NOMO-1 treated with dmso at 0.1 percent for 144 hours (cell line): ENCODE data around the gene ODC1.
A peak's percentile ranks its signal among the peaks of the same experiment; 100 is the strongest.

Experiments
- DNase-seq: peaks from one replicate; lab custom pipeline; 2025; ENCODE audit not compliant: unreplicated experiment; lab: John Stamatoyannopoulos, UW

The ODC1 gene

DNA sequence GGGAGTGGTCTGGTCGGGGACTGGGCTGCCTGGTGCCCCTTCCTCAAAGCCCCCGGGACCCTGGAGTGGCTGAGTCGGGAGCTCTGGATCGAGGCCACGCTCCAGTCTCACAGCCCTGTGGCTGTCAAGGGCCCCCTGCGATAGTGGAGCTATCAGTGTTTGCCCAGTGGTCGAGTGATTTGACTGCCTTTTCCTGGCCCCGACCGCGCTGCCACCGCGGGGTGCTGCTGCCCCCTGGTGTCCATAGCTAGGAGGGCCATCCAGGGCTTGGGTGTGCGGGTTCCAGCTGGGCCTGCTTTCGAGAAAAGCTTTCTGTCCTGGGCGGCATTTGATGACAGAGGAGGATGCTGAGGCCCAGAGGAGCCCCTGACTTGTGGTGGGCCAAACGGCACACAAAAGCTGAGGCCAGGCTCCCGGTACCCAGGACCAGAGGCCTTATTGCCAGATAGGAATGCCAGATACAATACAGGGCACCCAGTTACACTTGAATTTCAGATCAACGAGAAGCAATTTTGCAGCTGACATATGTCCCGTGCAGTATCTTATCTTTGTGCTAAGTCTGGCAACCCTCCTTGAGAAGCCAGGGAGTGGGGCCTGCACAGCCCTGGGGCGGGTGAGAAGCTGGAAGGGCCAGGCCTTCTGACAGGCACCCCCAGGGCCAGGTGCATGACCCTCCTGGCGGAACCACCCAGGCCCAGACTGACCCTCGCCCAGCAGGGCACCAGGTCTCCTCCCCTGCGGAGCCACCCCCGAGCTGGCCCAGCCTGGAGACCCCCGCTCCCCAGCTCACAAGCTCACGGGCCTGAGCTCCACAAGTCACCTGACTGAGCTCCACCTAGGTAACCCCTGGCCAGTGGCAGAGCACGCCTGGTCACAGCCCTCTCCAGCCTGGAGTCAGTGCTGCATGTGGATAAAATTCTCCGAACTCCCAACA, 13.0 kb downstream of the ODC1 start:
- DNase-seq, result peak; percentile 66

DNA sequence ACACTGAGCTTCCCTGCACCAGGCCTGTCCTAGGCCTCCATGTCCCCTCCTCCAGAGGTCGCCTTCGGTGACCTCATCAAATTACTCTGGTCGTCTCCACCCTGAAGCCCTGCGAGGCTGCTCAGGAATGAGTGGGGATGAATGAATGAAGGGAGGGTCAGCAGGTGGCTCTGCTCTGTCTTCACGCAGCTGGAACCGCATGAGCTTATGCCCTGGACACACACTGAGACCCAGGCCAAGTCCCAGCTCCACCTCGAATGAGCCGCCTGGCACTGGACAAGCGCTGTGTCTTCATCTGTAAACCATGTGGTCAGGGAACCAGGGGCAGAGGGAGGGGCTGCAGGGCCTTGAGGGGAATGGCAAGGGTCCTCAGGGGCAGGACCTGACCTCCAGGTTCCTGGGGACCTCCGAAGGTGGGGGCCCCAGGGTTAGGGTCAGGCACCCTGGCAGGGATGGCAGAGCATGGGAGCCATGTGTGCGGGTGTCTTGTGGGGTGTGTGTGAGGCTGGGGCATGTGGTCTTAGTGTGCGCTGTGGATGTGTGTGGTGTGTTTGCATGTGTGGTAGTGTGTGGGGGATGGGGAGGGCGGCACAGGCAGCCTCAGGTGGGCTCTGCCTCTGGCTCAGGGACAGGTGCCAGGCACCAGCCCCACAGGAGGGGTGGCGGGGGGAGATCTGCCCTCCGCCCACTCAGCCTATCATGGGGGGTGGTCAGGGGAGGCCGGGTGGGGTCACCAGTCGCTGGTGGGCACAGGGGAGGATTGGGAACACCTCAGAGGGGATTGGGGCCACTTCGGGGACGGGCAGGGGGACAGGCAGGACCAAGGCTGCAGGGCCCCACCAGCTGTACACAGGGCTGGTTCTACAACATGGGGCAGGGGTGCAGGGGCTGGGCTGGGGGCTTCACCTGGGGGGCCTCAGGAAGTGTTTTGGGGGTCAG, 13.9 kb downstream of the ODC1 start:
- DNase-seq, result no peak

DNA sequence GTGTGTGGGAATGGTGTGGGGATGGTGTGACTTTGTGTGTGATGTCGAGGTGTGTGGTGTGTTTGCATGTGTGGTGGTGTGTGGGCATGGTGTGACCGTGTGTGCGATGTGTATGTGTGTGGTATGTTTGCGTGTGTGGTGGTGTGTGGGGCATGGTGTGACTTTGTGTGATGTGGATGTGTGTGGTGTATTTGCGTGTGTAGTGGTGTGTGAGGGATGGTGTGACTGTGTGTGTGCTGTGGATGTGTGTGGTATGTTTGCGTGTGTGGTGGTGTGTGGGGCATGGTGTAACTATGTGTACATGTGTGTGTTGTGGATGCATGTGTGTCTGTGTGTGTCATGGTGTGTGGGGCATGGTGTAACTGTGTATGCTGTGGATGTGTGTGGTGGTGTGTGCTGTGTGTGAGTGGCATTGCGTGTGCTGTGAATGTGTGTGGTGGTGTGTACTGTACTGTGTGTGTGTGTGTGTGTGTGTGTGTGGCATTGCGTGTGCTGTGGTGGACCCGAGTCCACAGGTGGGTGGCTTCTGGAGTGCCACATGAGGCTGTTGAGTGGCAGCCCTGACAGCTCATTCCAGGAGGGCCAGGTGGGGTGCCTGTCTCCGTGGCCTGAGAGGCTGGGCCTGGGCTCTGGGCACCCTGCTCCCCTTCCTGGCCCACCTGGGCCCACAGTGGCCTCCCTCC, 14.7 kb downstream of the ODC1 start:
- DNase-seq, result no peak

DNA sequence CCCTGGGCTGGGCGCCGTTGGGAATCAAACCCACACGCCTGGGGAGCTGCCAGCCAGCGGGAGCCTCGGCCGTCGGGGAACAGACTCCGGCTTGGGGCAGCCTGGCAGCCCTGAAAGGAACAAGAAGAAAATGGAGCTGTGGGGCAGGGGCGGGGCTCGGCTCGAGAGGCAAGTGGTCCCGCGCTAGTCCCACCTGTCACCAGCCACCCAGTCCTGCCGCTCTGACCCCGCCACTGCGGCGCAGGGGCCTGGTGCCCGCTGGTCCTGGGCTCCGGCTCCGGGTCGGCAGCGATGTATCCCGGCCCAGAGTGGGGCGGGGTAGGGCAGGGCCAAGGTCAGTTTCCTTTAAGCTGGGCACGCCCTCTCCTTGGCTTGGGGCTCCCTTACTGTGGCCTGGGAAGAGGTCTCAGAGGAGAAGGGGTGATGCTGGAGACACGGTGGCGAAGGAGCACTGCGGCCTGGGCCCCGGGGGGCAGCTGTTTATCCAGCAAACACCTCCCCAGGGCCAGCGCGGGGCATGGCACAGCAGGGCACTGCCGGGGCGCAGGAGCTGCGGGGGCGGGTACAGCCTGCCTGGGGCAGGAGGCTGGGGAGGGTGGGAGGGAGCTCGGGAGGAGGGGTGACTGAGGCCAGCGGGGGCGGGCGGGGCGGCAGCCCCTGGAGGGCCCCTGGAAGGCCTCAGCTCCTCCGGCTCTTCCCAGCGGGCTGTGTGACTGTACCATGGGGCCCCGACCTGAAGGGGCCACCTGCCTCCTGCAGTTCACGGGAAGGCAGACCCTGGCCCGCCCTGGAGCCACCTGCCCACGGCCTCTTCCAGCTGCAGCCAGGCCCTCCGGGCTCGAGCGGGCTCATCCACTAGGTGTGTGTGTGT, 15.6 kb downstream of the ODC1 start:
- DNase-seq, result no peak

DNA sequence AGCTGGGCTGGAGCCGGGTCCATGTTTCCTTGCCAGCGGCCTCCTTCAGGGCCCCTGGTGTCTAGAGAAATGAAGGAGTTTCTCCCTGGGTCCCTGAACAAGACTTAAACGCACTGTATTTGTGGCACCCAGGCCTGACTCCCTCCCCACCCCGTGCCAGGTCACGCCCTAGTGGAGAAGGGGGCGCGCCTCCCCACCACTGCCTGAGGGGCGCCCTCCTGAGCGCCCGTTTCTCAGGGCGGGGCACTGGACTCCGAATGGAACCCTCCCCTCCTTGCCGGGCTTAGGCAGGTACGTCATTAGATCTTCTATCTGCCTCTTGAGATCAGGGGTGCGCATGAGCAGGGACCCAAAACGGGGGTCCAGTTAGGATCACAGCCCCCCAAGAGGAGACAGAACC, 16.3 kb downstream of the ODC1 start:
- no peak for DNase-seq

DNA sequence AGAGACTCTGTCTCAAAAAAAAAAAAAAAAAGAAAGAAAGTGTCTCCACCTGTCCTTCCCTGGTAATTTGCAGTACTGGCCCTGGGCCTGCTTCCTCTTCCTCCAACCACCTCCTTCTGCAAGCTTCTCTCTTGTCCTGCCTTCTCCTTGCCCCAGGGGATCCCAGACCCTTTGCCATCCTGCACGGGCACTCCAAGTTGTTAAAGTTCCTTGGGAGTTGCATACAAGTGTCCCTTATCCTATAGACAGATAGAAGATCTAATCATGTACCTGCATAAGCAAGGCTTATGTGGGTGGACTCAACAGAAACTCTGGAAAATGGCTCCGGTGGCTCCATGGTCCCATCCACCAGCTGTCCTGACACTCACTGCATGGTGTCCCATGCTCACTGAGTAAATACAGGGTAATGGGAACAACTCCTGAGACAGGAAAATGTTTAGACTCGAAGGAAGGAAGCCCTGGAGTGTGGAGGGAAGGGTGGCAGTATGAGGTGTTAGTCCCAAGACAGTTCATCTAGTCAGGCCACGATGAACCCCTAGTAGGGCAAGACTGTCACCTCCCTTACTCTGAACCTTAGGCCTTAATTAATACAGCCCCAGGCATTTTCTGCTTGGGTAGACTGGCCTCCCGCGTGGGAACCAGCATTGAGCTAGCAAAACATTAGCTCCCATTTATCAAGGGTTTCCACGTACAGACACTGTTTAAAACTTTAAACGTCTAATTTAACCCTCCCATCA, 17.1 kb downstream of the ODC1 start:
- DNase-seq, result no peak

DNA sequence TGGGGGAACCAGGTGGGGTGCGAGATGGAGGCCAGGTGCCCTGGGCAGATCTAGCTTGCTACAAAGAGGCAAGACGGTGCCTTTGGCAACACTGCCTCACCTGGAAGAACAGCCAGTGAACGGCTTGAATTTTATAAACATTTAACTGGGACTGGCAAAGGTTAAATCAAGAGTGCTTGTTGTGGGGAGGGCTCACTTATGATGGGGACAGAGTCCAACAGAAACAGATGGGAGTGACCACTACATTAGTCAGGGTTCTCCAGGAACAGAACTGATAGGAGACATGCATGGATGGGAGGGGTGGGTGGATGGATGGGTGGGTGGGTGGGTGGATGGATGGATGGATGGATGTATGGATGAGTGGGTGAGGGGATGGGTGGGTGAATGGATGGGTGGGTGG, 19.2 kb downstream of the ODC1 start:
- no peak for DNase-seq

DNA sequence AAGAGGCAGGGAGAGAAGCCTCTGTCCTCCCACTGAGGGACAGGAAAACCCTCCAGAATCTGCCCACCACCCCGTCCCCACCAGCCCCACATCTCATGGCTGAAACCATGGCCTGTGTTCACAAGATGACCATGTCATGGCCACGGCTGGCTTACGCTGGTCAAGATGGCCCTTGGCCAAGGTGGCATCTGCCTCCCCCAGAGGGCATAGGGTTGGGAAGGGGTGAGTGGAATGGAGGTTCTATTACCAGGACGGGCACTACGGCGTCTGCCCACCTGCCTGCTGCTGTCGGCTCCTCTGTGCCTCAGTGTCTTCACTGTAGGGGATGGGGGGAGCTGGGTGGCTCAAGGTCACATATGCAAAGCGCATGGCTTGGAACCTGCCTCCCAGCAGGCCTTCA, 19.8 kb downstream of the ODC1 start:
- no peak for DNase-seq

DNA sequence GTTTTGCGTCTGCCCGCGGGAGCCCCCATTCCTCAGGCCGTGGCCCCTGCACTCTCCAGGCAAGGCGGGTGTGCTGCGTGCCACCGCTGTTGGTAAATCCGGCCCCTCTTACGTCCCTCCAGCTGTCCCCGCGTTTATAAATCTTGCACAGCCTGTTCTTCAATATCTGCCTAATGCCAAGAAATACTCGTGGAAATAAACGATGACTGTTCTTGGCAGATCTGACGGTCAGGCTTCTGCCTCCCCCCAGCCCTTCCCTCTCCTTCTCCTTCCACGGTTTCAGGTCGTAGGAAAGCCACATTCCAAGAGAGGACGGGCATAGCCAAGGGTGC, 20.5 kb downstream of the ODC1 start:
- no peak for DNase-seq

DNA sequence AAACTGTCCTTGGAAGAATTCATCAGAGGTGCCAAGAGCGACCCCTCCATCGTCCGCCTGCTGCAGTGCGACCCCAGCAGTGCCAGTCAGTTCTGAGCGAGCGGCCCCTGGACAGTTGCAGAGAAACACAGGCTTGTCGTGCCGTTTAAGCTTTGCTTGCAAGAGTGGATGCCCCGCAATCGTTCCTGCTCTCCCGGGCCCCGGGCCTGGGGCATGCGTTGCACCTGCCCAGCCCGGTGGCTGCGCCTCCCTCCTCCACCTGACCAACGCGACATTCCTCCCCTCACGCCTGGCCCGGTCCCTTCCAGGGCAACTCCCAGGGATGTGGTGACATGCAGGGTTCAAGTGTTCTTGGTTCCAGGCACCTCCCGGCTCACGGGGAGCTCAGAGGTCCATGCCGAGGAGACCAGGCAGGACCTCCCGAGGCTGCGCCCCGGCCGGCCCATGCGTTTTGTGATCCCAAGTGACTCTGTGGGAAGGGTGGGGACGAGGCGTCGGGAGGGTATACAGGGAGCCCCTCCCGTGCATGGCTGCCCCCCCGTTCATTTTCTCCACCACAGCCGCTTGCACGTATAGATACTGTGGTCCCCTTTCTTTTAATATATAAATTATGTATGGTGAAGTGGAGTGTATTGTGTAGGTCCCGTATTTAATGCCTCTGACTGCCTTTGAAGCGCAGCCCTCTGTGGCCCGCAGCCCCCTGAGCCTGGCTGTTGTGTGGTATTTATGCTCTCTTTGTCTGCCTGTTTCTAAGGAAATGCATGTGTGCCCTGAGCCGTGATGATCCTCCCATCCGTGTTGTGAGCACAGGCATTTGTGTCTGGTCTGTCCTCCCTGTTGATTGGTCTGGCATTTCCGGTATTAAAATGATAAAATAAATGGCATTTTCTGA, 21.2 kb downstream of the ODC1 start:
- no peak for DNase-seq

DNA sequence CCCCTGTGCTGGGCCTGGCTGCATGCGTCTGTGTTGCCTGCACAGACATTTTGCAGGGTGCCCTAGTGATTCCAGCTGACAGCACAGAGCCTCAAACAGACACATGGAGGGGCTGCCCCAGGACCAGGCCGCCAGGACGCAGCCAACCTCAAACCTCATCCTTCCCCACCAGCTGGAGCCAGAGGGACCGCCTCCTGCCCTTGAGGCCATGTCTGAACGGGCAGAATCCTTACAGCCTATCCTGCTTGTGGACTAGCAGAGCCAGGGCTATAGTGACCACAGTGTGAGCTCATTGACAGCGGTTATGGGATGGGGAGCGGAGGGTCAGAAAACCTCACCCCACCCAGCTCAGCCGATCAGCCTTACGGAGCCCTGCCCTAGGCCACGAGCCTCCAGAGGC, 22.4 kb downstream of the ODC1 start:
- DNase-seq, result no peak

DNA sequence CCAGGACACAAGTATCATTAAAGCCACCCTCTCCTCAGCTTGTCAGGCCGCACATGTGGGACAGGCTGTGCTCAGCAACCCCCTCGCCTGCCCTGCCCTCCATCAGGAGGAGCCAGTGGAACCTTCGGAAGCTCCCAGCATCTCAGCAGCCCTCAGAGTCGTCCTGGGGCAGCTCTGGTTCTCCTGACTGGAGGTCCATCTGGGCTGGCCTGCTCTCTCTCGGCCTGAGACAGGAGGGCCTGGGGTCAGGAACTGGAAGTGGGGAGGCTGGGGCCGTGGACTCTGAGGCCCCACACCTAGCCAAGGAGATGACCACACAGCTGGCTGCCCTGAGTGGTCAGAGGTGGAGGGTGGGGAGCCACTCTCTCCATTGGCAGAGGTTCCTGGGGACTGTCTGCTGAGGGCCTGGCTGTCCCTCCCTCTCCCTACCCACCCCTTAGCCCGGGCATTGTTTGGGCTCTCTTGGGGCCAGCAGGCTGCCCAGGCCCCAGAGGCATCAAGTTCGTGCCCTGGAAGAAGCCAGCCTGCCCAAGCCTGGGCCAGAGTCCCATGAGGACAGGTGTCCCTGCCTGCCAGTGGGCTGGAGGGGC, 23.1 kb downstream of the ODC1 start:
- DNase-seq, result no peak

DNA sequence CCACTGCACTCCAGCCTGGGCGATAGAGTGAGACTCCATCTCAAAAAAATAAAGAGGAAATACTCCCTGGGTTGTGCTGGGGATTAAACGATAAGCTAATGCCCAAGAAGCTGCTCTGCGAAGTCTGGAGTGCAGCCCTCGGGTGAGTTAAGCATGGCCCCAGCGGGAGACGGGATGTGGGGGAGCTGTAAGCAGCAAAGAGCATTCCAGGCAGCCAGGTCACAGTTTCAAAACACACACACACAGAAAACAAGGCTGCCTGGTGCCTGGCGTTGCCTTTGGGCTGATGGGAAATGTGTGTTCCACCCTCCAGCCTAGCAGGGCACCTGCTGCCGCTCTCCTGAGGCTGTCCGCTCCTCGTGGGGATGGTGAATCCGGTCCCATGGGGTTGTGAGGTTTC, 24.1 kb downstream of the ODC1 start:
- no peak for DNase-seq

DNA sequence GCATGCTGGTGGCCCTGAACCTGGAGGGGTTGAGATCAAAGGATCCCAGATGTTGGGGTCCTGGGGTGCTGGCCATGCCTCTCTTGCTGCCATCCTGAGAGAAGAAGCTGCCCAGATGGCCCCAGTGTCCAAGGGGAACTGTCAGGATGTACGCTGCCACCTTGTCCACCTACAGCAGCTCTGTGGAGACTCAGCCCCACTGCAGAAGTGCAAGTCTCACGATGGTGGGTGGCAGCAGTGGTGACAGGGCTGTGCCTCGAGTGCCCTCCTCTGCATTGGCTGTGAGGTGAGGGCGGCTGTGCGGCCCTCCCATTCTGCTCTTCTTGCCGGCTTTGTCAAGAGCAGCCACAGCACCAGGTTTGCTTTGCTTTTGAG, 24.7 kb downstream of the ODC1 start:
- DNase-seq, result no peak

DNA sequence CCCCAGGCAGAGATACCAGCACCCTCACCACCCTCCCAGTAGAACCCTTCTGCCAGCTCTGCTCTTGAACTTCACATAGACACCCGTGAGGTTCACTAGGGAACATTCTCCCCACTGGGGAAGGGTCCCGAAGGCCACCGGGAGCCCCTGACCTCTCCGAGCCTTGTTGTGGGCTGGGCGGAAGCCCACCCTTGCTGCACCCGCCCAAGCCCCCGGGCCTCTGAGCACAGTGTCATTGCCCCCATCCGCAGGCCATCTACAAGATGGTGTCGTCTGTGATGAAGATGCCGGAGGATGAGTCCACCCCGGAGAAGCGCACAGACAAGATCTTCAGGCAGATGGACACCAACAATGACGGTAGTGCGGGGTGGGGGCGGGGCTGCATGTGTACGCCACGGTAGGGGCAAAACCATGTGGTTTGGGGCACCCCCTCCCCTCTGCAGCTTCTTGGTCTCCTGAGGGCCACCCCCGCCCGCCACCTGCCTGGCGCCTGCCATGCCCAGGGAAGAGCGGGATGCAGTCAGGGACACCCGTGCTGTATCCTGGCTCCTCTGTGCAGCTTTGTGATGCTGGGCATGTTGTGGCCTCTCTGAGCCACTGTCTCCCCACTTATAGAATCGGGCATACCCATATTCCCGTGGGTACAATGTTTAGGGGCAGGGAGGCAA, 25.3 kb downstream of the ODC1 start:
- no peak for DNase-seq

DNA sequence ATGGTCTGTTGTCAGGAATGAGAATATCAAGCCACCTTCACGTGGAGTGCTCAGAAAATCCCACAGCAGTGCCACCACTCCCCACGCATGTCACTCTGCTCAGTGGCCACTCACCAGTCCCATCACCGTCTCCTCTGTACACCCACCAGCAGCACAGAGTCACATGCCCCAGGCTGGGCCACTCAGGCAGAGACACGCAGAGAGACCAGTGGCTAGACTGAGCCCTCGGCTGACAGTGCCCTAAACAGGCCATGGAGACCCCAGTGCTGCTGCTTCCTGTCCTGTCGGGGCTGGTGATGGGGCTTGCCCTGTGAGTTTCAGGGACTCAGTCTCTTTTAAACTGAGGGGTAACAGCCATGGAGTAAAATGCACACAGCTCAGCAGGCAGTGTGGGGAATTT, 25.9 kb downstream of the ODC1 start:
- DNase-seq, result no peak

DNA sequence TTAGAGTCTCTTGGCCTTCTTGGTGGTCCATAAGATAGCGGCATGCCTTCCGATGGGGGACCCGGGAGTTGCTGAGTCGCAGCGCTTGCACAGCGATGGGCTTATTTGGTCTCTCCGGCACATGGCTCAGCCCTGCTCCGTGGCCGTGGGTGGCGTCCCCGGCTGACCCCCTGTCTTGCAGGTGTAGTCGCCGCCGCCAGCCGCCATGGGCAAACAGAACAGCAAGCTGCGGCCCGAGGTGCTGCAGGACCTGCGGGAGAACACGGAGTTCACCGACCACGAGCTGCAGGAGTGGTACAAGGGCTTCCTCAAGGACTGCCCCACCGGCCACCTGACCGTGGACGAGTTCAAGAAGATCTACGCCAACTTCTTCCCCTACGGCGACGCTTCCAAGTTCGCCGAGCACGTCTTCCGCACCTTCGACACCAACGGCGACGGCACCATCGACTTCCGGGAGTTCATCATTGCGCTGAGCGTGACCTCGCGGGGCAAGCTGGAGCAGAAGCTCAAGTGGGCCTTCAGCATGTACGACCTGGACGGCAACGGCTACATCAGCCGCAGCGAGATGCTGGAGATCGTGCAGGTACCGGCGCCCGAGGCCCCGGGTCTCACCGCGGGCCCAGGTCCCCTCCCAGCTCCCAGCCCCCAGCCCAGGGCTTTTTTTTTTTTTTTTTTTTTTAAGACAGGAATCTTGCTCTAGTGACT, 28.4 kb downstream of the ODC1 start:
- no peak for DNase-seq
